Stimulated activated CD4-positive, alpha-beta T cell treated with anti-CD3 and anti-CD28 coated beads, Interleukin-1b, Interleukin-23, amount 100 ng/mL, for 1 hour (primary cell): ENCODE data around the gene C22orf15.

Source experiments
- DNase-seq, 2 donors: peaks; one replicate each; pipeline ENCODE4 v3.0.0-alpha.2; 2020; ENCODE audit warnings: low read depth in 2 of 2

Gene C22orf15

GRCh38 chr22:23772649-23773473 lies 10.1 kb downstream of the C22orf15 start, which contains the start of gene MMP11:
Gene MMP11 (plus strand): TSS chr22:23772849. CDS start chr22:23772871, 22 bp downstream.
- peak in 1 of 2 donors; percentile 38 for DNase-seq

DNA sequence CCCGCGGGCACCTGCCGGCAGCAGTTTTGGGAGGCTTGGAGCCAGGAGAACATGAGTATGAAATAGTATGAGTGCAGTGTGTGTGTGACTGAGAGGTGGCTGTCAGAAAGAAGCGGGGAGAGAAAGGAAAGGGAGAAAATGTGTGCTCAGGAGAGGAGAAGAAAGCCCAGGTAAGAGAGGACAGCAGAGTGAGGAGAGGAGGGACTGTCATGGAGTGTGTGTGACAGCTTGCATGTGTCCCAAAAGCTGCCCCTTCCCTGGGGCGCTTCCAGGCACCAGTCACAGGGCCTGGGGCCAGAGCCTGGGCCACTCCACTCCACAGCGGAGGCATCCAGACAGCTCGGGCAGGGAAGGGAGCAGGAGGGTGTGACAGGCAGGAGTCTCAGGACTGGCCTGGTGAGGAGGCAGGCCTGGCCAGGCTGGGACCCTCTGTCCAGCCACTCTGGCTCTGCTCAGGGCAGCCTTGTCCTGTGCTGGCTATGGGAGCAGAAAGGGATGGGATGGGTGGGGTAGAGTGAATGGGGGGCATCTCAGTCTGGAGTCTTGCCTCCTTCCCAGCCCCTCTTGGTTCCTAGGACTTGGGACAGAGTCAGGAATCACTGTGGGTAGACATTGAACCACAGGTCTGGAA lies 10.8 kb downstream of the C22orf15 start:
- no peak for DNase-seq

DNA sequence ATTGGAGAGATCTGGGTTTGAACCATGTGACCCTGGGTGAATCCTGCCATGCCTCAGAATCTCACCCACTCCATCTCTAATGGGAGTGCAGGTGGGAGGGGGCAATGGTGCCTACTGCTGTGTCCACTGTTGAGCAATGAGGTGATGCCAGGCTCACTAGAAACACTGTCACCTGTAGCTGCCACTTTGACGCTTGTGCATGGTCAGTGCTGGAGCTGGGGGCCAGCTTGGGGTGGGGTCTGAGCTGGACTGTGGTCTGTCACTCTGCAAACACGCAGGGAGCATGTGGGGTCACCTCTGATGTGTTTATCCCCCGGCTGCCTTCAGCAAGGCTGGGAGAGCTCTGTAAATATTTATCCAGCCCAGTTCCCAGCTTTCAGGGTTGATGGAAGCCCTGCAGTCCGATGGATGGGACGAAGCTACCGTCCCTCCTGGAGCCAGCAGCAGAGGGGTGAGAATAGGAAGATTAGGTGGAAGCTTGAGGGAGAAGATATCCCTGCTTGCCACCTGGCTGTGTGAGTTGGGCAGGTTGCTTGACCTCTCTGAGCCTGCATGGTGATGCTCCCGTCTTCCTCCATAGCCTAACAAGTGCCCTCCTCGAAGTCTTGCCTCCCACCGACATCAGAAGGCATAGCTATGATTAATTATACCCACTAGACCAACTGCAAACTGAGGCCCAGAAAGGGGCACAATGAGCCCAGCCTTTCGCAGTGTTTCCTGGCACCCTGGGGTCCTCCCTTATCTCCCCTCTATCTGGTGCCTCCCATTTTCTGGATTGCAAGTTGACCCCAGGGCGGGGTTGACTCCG lies 11.5 kb downstream of the C22orf15 start:
- no peak for DNase-seq

DNA sequence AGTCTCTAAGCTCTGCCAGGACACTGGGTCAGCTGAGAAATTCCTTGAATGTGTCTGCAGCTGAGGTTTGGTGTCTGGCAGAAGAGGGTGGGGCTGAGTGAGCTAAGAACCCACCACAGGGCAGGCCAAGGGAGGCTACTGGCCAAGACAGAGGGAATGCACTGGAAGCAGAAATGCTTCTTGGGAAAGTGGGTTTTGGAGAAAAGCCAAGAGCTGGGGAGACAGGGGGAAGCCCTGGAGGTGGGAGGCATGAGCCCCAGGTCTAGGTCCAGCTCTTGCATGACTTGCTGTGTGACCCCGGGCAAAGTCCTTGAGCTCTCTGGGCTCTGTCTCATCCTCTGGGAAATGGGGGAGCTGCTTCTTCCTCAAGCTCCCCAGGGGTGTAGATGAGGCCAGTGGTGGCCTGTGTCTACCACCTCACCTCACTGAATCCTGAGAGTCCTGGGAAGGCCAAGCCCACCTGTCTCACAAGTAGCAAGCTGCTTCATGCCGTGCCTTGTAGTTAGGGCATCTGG lies 12.2 kb downstream of the C22orf15 start:
- DNase-seq, result no peak

- no peak for DNase-seq
Measured at GRCh38 chr22:23775779-23776375, 13.1 kb downstream of the C22orf15 start.

DNA sequence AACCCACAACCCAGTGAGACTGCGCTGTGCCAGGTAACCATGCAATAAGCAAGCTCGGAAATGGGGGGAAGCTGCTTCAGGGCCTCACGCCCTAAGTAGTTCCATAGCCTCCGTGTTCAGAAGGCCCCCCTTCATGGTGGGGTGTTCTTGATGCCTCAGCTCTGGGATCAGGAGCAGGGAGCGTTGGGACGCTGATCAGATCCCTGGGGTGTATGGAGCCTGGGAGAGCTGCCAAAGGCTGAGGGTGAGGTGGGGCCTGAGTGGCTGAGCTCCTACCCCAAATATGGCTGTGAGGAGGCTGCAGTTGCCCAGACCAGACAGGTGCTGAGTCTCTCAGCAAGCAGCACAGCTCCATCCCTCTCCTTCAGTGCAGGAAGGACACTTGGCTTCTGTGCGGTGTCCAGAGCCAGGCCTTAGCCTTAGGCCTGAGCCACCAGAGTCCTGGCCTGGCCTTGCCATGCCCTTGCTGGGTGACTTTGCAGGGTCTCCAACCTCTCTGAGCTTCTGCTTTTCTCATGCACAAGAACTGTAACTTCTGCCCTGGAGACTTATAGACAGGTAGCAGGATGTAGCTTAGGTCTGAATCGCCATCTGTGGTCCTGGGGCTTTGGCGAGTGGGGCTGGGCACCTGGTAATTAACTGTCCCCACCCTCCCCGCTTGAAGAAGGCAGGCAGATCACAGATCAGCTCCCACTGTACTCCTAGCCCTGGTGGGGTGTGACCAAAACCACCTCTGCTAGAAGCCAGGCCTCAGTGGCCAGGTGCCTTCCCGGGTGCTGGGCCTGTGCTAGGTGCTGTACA lies 15.2 kb downstream of the C22orf15 start:
- DNase-seq, result no peak

GRCh38 chr22:23778577-23778900 lies 15.7 kb downstream of the C22orf15 start:
- no peak for DNase-seq

- no peak for DNase-seq
Measured at GRCh38 chr22:23779083-23779482, 16.3 kb downstream of the C22orf15 start.

DNA sequence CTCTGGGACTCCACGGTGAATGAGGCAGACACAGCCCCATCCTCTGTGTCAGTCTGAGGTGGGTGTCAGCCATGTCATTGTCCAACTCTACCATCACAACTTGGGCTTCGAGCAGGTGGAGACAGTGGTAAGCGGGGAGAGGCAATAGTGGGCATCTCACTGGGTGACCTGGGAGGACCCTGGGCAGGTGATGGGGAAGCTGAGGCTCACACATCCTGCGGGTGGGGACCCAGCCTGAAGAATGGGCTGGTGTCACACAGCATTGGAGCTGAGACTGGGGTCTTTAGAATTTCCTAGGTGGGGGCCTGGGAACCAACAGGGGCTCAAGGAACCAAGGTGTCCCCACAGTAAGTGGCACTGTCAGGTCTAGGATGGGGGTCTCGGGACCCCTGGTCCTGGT lies 16.9 kb downstream of the C22orf15 start:
- DNase-seq, result no peak

DNA sequence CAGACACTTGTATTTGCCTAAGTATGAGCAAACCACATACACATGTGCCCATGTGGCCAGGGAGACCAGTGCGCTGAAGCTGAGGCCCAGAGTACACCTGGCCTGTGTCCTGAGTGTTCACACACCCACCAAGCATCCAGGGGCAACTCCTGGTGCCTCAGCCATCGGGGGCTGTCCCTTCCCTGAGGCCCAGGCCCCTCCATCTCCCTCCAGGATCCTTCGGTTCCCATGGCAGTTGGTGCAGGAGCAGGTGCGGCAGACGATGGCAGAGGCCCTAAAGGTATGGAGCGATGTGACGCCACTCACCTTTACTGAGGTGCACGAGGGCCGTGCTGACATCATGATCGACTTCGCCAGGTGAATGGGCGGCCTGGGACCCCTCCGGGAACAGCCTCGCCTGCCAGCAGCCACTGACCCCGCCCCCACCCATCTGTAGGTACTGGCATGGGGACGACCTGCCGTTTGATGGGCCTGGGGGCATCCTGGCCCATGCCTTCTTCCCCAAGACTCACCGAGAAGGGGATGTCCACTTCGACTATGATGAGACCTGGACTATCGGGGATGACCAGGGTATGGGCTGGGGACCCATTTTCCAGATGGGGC lies 17.5 kb downstream of the C22orf15 start:
- DNase-seq, result no peak

DNA sequence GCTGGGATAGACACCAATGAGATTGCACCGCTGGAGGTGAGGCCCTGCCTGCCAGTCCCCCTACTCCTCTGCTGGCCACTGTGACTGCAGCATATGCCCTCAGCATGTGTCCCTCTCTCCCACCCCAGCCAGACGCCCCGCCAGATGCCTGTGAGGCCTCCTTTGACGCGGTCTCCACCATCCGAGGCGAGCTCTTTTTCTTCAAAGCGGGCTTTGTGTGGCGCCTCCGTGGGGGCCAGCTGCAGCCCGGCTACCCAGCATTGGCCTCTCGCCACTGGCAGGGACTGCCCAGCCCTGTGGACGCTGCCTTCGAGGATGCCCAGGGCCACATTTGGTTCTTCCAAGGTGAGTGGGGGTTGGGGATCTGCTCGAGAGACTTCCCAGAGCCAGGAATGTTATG lies 18.3 kb downstream of the C22orf15 start:
- no peak for DNase-seq

DNA sequence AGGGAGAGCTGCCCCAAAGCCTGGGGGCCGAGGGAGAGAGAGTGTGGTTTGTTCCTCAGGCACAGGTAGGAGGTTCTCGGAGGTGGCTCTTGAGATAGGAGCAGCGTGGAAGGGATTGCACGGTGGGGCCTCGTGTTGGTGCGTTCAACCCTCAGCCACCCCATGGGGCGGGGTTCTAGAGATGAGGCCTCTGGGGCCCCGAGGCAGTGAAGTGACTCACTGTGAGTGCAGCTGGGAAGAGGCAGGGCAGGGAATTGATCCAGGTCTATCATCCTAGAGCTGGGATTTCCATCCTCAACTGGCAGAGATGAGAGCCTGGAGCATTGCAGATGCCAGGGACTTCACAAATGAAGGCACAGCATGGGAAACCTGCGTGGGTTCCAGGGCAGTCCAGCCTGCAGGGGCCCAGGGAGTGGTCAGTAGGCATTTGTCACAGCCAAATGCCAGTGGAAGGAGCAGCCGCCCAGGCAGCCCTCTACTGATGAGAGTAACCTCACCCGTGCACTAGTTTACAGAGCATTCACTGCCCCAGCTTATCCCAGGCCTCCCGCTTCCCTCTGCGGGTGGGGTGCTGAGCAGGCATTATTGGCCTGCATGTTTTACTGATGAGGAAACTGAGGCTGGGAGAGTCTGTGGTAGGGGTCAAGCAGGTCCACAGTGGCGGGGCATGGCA lies 18.9 kb downstream of the C22orf15 start:
- DNase-seq, result no peak

DNA sequence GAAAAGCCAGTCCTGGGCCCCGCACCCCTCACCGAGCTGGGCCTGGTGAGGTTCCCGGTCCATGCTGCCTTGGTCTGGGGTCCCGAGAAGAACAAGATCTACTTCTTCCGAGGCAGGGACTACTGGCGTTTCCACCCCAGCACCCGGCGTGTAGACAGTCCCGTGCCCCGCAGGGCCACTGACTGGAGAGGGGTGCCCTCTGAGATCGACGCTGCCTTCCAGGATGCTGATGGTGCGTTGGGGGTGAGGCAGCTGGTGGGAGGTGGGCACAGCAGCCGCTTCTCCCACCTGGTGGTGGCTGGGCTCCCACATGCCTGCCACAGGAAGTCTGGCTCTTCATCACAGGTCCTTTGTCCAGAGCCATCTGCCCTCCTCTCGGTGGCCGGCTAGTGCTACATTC lies 19.5 kb downstream of the C22orf15 start:
- DNase-seq, result no peak

- DNase-seq, result no peak
Measured at GRCh38 chr22:23782703-23783102, 19.9 kb downstream of the C22orf15 start.

DNA sequence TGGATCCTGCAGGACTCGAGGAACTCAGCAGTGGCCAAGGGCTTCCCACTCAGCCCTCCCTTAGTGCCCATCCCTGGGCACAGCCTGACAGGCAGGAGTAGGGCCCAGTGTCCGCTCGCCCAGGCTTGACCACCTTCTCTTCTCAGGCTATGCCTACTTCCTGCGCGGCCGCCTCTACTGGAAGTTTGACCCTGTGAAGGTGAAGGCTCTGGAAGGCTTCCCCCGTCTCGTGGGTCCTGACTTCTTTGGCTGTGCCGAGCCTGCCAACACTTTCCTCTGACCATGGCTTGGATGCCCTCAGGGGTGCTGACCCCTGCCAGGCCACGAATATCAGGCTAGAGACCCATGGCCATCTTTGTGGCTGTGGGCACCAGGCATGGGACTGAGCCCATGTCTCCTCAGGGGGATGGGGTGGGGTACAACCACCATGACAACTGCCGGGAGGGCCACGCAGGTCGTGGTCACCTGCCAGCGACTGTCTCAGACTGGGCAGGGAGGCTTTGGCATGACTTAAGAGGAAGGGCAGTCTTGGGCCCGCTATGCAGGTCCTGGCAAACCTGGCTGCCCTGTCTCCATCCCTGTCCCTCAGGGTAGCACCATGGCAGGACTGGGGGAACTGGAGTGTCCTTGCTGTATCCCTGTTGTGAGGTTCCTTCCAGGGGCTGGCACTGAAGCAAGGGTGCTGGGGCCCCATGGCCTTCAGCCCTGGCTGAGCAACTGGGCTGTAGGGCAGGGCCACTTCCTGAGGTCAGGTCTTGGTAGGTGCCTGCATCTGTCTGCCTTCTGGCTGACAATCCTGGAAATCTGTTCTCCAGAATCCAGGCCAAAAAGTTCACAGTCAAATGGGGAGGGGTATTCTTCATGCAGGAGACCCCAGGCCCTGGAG lies 20.7 kb downstream of the C22orf15 start:
- DNase-seq, result no peak

GRCh38 chr22:23784215-23784732 lies 21.5 kb downstream of the C22orf15 start:
- no peak for DNase-seq

- DNase-seq, result no peak
Measured at GRCh38 chr22:23786261-23786710, 23.5 kb downstream of the C22orf15 start.

- peak; percentile 79 to 92 for DNase-seq
Measured at GRCh38 chr22:23786752-23787599, 24.2 kb downstream of the C22orf15 start, which contains the start of gene SMARCB1. Gene SMARCB1 (plus strand): TSS chr22:23786966. CDS start chr22:23787170, 204 bp downstream.
